Cerebellar nuclear complex (tissue), 1 donor: ENCODE measurements around the gene SH3YL1.

ENCODE experiments used
- DNase-seq, 2 experiments: peaks; one replicate each; lab custom pipeline; 2025; lab: John Stamatoyannopoulos, UW

Gene SH3YL1

DNA sequence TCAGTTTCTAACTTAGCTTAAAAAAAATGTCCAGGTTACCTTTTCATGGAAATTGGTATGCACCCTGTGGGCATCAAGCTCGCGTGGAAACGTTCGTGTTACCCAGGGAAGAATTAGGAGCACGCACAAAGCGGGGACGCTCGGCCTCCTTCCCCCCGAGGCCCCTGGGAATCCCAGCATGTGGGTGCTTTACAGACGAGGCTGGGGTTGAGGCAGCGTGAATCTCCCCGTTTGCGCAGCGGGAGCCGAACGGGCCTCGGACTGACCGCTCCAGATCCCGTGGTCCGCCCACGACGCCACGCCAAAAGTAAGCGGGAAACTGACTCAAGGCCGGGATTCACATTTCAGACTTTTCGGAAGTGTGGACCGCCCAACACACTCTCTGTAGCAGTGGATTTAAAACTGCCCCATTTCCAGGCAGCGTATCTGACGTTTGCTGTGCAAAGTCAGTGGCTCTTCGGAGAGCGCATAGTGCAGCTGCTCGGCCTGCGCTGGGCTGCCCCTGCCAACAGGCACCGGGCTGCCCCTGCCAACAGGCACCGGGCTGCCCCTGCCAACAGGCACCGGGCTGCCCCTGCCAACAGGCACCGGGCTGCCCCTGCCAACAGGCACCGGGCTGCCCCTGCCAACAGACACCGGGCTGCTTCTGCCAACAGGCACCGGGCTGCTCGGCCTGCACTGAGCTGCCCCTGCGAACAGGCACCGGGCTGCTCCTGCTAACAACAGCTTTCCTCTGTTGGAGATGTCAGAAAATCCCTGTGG is 49.7 kb downstream of the SH3YL1 start:
- no peak for DNase-seq

DNA sequence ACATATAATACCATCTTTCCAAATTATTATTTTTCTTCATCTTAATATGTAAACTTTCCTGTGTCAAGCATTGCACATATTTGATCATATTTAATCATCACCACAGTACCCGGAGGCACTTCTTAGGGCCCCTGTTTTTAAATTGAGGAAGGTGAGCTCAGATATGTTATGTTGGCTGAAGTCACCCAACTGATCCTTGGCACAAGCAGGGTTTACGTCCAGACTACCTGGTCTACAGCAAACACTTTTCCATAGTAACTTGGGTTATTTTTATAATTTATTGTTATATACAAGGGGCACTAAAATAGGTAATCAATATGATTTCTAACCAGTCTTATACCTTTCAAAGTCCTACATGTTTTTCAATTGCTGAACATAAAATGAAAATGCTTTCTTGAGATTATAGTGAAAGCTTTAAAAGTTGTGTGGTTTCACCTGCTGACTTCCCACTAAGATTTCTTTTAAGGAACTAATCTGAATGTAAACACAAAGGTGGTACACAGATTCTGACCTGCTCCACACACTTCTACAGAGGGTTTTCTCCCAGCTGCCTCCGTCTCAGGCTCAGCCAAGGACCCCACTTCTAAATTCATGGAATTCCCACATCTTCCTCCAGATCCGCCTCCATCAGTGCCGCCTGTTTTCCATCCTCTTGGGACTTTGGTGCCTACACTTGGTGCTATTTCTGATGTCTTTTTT is 52.2 kb downstream of the SH3YL1 start:
- no peak for DNase-seq

DNA sequence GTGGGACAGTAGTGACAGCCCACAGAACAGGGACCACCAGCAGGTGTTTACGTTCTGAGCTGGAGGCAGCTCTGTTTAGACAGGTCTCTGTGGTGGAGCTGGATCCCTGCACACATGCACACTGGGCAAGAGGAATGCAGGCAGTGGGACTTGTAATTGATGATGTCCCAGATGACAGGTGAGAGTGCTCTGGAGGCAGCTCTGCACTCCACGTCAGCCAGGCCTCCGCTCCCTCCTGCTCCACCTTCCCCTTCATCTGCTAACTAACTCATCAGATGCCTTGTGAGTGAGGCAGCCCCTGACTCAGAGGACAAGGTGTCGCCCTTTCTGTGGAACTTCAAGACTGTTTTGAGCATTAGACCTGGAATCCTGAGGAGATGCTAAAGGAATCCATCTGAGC is 53.2 kb downstream of the SH3YL1 start:
- DNase-seq, result no peak

DNA sequence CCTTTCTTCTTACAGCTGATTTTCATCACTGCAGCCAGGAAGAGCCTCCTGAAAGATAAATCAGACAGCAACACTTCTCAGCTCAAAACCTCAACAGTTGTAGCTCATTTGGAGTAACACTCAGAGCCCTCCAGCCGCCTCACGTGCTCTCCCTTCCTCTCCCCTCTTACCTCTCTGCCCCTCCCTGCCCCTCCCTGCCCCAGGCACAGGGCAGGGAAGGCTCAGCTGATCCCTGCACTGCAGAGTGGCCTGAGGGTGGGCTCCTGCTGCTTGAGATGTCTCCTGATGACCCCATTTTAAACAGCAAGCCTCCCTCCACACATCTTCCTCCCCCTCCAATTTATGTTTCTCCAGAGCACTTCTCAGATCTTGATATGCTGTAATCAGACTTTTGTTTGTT is 54.4 kb downstream of the SH3YL1 start:
- no peak for DNase-seq

DNA sequence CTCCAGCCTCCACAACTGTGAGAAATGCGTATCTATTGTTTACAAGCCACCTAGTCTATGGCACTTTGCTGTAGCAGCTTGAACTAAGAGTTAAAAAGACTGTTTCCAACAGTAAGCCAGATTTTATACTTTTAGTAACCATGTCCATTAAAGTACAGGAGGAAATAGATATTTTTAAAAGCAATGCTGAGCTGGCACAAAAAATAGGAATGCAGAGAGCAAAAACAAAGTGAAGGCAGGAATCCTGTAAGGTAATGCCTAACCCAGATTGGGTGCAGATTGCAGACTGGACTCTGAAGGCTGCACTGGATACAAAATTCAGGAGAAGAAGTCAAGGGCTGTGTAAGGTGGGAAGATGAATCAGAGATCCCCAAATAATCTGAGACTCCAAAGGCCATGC is 55.5 kb downstream of the SH3YL1 start:
- DNase-seq, result no peak

DNA sequence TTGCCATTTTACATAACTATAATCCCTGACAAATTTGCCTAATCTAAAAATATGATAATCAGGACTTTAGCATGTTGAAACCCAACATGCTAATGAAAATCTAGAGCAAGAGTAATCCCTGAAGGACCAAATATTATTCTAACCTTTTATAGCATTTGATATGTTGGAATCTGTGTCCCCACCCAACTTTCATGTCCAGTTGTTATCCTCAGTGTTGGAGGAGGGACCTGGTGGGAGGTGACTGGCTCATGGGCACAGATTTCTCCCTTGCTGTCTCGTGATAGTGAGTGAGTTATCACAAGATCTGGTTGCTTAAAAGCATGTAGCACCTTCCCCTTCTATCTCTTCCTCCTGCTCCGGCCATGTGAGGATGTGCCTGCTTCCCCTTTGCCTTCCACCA is 59.8 kb downstream of the SH3YL1 start:
- DNase-seq, result no peak

DNA sequence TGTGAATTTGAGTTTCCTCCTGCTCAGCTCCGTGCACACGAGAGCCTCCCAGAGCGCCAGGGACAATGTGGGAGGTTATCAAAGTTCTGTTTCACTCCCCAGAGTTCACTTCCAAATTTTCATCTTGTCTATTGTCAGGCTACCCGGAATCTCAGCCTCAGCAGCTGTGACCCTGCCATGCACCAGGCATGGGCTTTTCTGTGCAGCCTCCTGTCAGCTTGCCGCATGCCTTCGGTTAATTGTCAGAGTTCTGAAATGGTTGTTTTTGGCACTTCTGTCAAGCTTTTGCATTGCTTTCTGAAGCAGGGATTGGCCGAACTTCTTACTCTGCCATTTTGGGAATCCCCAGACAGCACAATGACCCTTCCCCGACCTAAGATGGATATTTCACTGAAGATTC is 60.4 kb downstream of the SH3YL1 start:
- no peak for DNase-seq

DNA sequence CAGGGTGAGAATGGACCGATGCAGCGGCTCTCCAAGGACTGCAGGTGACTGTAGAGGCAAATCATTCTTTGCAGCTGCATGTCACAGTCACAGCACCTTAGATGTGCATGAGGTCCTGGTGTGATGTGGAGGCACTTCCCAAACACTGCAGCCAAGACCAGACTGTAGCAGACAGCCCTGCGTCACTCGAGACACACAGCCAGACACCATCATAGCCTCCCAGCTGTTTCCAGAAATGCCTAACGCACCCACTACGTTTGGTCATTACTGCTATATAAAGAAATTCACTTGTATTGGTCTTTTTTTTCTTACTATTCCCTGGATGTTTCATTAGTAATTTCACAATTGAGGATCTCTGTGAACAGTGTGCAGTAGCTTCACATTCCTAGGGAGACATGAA is 60.9 kb downstream of the SH3YL1 start:
- DNase-seq, result no peak

DNA sequence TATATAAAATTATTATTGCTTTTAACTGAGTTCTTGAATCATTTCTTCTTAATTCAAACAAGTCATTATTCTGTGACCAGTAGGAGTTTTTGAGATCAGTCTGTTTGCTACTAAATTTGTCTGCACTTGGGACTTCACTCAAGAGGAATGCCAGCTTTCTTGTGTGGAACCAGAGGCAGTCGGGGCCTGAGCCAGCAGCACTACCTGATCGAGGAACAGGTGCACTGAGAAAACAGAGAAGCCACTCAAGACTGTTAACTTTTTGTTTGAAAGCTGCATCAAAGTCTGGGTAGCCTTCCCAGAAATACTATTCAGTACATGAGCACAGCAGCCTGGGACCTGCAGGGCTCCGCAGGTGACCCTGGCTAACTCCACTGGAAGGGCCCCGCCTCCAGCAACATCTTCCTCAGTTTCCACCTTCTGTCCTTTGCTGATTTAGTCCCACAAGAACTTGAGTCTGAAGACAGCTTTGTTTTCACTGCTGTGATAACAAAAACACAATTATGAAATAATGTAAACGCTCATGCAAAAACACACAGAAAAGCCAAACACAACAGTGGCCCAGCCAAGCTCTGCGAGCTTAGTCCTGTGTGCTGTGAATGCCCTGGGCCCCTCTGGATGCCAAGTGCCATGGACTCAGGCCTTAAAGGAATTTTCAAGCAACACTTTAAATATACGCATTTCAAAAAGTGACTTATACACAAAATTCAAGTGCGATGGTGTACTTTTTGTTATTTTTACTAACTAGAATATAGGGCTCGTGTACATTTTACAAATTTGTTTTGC is 62.0 kb downstream of the SH3YL1 start:
- DNase-seq, result no peak

DNA sequence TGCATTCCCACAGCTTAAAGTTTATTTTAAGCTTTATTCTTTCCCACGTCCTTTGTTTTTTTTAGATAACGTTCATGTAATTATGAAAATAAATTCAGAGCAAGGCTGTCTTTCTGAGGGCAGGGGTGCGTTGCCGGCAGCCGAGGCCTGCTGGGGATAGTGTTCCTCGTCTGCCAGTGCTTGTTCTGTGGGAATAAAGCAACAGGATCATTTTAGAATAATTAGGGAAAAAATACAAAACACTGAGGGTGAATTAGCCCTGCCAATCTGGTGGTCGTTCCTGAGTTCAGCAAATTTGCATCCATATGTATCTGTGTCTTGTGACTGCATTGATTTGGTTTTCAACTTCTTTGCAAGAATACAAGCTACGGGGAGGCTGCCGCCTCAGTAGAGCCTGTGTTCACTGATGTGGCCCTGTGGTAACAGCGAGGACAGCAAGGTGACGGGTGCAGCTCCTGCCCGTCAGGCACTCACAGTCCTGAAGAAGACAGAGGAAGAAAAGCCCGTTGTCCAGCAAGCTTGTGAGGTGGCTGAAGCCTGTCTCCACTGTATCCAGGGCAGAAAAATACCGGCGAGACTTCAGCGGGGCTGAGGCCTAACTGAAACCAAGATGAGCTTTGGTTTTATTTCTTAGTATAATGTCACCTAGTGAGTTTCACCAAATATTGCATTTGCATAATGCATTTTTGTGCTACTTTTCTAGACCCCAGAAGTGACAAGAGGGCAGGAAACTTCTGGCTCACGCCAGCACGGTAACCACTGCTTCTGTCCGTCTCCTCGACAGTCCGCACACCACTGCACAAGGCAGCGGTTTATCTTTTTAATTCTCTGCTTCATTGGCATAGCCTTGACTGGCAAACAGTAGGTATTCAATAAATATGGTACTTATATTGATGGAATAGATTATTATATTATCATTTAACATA is 64.5 kb downstream of the SH3YL1 start:
- DNase-seq, result no peak

DNA sequence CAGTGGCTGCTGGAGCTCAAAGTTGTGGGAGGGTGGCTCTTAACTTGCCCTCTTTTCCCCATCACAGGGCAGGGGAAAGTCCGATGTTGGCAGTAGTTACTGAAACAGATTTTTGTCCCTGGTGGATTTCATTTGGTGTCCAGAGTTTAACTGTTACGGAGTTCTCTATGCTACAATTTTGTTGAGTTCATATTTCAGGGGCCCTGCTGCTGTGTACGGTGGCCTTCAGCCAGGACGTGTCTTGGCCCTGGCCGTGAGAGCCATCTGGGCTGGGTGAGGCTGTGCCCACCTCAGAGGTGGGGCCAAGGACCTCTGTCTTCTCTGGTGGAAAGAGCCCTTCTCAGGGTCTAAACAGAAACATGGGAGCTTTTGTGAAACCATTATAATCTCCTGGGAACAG is 67.4 kb downstream of the SH3YL1 start:
- DNase-seq, result no peak

DNA sequence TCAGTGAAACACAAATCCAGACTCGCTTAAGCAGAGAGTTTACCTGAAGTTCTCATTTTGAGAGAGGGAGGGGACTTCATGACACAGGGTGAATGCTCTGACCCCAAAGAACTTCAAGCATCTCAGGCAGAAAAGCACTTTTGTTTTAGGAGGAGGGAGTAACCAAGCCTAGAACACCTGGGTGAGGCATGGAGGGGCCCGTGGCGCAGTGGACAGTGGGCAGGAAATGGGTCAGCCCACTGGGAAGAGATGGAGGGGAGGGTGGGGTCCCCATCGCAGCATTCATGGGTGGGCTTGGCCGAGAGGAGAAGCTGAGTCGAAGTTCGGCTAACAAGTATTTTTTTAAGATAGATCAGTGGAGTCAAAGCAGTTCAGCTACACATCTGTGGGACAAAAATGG is 67.9 kb downstream of the SH3YL1 start:
- DNase-seq, result no peak

DNA sequence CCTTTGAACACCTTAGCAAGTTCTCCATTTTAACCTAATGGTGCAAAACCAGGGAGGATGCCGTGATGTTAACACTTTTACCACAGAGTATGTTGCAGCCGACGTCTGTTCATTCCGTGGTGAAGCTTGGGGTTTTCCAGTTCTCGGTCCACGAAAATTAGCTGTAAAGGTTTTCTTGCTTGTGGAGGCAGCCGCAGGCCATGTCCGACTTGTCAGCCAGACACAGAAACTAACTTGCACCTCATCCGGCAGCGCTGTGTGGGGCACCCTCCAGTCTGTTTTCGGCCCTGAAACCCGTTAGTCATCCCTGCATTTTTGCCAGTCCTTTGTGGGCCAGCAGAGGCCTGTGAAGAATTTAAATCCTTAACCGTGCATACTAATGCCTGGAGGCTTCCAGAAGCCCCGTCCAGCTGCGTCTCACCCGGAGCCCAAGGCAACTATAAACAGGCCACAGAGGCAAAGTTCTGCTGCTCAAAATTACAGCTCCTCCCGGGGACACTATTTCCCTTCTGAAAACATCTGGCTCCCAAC is 70.6 kb downstream of the SH3YL1 start:
- no peak for DNase-seq

DNA sequence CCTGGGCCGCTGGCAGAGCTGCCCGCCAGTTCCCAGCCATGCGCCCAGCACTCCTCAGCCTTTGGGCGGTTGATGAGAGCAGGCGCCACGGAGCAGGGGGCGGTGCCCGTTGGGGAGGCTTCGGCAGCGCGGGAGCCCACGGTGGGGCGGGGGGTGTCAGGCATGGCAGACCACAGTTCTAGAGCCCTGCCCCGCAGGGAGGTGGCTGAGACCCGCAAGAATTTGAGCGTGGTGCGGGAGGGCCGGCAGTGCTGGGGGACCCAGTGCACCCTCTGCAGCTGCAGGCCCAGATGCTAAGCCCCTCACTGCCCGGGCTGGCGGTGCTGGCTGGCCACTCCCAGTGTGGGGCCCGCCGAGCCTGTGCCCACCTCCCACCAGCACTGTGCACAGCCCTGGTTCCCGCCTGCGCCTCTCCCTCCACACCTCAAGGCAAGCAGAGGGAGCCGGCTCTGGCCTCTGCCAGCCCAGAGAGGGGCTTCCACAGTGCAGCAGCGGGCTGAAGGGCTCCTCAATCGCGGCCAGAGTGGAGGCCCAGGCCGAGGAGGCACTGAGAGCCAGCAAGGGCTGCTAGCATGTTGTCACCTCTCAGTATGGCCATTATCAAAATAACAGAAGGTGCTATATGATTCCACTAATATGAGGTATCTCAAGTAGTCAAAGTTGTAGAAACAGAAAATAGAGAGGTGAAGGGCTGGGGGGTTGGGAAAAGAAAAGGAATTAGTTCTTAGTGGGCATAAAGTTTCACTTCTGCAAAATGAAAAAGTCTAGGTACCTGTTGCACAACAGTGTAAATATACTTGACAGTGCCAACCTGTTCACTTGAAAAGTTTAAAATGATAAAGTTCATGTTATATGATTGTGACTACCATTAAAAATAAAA is 72.3 kb downstream of the SH3YL1 start:
- DNase-seq, result no peak

DNA sequence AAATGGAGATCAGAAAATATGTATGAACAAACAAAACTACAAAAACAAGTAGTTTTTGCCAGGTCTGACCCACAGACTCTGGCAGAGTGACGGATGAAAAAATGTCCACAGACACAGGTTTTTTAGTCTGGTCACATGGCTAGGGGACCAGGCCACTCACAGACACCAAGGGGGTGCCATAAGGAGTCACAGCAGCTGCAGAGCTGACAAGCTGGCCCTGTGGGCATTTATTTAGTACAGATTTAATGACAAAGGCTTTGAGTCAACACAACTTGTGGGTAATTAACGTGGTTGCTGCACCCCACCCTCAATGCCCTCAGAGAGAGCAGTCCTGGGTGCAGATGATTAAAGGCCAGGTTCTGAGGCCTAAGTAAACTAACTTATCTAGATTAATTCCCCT is 76.0 kb downstream of the SH3YL1 start:
- no peak for DNase-seq

DNA sequence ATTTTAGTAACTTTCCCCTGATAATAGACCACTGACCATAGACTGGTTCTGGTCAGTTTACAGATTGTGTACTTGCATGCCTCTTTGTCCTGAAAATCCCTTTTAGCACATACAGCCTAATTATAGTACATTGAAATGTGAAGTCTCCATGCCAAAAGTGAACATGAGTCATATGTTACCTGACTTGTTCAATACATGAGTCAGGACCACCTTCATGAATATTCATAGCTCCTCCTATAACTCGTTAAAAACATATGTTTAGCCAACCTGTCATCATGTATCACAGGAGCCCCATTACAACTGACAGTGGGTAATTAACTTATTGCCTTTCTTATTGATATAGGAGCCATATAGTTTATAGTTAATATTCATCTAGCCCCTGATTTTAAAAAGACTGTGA is 78.6 kb downstream of the SH3YL1 start:
- DNase-seq, result no peak

DNA sequence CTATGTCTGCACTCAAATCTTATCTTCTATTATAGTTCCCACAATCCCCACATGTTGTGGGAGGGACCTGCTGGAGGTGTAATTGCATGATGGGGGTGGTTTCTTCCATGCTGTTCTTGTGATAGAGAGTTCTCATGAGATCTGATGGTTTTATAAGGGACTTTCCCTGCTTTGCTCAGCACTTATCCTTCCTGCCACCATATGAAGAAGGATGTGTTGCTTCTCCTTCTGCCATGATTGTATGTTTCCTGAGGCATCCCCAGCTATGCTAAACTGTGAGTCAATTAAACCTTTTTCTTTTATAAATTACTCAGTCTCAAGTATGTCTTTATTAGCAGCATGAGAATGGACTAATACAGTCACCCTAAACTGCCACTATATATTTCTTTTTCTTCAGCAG is 79.1 kb downstream of the SH3YL1 start:
- DNase-seq, result no peak

DNA sequence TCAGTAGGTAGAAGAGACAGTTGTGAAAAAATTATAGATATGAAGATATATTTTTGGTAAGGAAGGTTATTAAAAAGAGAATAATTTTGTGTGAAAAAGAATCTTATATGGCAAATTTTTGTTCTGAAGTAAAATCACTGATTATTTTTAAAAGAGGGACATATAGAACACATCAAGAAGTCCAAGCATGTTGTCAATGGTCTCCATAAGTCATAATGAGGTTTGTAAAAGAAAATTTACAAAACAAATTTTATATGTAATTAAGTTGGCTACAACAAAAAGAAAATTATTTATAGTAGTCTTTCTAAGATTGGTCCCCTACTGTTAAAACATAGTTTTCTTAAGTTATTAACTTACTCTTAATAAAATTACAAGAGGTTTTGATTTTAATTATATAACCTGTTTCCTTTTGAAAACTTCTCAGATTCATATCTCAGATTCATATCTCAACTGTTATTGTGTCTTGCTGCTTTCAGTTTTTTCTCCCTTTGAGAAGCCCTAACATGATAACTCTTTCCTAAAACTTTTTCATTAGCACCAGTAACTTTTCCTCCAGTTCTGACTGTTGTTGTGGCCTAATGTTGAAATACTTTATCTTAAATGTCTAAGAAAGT is 81.2 kb downstream of the SH3YL1 start:
- no peak for DNase-seq

DNA sequence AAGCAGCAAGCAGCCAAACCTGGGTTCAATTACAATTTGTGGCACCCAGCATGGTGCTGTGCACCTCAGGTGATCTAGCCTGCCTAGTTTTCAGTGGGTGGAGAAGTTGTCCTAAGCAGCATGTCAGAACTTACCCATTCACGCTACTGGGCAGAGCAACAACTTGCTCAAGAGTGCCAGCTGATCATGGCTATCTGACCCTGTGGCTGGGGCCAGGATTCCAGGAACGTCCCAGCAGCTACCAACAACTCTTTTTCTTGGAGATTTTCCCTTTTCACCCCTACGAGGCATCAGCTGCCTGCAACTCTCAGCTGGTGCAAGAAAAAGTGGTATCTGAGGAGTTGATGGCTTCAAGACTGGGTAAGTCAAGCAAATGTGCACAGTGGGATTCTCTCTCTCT is 83.5 kb downstream of the SH3YL1 start:
- DNase-seq, result no peak

DNA sequence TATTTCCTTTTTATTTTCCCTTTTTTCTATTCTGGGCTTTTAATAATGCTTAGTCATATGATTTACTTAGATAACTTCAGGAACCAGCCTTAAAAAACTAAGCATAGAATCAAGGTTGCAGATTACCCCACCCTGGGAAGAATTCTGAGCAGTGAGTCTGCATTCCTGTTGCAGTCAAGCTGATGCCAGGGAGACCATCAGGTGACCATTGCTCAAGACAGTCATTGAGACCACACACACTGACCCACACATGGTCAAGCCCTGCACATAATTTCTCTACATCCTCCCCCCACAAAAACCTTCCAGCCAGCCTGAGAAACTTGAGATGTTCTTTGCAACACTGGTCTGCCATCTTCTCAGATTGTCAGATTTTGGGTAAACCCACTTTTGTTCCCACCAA is 83.9 kb downstream of the SH3YL1 start:
- DNase-seq, result no peak
